ENCODE data around the gene ART3. TPM values are rescaled to one million over a fixed set of nuclear protein-coding genes. Genes with fewer than 3 reads are reported as not detected.

The ART3 gene, protein sequence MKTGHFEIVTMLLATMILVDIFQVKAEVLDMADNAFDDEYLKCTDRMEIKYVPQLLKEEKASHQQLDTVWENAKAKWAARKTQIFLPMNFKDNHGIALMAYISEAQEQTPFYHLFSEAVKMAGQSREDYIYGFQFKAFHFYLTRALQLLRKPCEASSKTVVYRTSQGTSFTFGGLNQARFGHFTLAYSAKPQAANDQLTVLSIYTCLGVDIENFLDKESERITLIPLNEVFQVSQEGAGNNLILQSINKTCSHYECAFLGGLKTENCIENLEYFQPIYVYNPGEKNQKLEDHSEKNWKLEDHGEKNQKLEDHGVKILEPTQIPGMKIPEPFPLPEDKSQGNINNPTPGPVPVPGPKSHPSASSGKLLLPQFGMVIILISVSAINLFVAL
- 1 to 10 TPM in 1 of 4 donors, not detected in 3; 2.1 TPM for total RNA-seq

DNA sequence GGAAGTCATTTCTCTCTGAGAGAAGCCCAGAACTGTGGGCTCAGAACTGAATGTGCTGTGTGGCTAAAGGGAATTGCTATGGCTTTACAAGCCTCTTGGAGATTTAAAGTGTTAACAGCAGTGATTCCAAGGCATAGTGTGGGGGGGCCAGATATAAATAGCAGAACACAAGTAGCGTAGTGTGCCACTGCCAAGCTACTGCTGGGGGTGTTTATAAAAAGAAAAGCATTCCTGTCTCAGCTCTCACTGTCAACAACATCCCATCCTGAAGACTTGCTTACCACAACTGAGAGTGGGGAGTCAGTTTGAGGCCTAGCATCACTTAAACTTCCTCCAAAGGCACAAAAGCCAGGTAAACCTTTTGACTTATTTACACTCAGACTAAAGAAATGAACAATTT is at the start of gene ART3:
Gene ART3, plus strand, starts transcription at position 242 of the 400 bp plus-strand sequence. CDS start 1,181 bp downstream, outside the sequence.
- no peak for TF ChIP-seq POLR2A (IDR thresholded peaks at IDR 0.05)
- TF ChIP-seq, protein P1, sequence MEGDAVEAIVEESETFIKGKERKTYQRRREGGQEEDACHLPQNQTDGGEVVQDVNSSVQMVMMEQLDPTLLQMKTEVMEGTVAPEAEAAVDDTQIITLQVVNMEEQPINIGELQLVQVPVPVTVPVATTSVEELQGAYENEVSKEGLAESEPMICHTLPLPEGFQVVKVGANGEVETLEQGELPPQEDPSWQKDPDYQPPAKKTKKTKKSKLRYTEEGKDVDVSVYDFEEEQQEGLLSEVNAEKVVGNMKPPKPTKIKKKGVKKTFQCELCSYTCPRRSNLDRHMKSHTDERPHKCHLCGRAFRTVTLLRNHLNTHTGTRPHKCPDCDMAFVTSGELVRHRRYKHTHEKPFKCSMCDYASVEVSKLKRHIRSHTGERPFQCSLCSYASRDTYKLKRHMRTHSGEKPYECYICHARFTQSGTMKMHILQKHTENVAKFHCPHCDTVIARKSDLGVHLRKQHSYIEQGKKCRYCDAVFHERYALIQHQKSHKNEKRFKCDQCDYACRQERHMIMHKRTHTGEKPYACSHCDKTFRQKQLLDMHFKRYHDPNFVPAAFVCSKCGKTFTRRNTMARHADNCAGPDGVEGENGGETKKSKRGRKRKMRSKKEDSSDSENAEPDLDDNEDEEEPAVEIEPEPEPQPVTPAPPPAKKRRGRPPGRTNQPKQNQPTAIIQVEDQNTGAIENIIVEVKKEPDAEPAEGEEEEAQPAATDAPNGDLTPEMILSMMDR (IDR thresholded peaks at IDR 0.05) = no peak
- Histone ChIP-seq H3K27ac (no peak within 1 kb of the TSS), H3K4me3 (replicated peaks in 1 of 3) (no peak within 1 kb of the TSS), H3K36me3 (no peaks in the 10 kb centered on the region), H3K27me3 (no peaks in the 10 kb centered on the region), H3K4me1 (no peaks in the 10 kb centered on the region), H3K9me3 (no peaks in the 10 kb centered on the region)
- no peak for DNase-seq
- WGBS, 2 donors = 74 to 77% methylated on average over 1 of the region's 1 CpG
- intact Hi-C loops (cut with DNase I) = no loop called here

DNA sequence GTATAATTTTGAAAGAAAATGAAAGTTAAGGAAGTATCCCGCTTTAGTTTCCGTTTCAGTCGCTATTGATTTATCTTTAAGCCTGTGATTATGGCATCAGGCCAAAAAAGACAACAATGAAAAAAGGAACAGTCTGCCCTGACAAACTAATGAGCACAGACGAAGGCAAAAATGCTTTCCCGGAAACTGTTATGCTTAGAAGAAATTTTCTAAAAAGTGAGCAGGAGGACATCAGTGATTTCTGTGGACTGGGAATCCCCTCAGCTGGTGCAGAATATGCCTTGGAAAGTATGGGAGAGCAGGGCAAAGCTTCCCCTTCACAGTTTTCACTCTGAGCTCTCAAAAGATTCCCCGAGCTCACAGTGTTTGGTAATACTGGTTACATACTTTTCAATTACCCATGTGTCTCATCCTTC is 46.2 kb upstream of the ART3 start:
- no peaks in the 10 kb centered on the region for H3K9me3 ChIP-seq
- no peak overlapping the region for H3K27ac ChIP-seq
- H3K27me3 ChIP-seq = no peaks in the 10 kb centered on the region
- intact Hi-C loops (cut with DNase I) = no loop called here
- H3K4me3 ChIP-seq (replicated peaks in 1 of 3) = no peak overlapping the region
- DNase-seq = no peak
- no peaks in the 10 kb centered on the region for H3K4me1 ChIP-seq
- TF ChIP-seq, protein P1 (IDR thresholded peaks at IDR 0.05) = no peak
- TF ChIP-seq POLR2A (IDR thresholded peaks at IDR 0.05) = no peak
- H3K36me3 ChIP-seq = no peaks in the 10 kb centered on the region
- WGBS, 2 donors = 42 to 59% methylated on average over 6 of the region's 6 CpGs

DNA sequence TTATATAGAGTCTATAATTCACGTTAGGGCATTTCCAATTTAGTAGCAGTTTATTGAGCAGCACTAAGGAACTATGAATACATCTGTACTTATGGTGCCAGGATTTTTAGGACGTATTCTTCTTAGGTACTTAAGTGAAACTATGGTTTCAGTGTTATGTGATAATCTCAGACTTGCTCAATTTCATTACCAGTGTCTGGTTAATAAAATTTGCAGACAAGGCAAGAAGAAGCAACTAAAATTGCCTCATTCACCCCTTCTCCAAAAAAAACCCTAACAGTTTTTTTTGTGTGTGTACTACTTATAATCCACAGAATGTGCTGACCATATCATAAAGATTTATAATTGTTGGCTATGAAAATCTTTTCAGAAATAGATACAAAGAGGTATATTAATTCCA is 45.2 kb upstream of the ART3 start:
- intact Hi-C loops (cut with DNase I) = no loop called here
- DNase-seq = no peak
- H3K4me3 ChIP-seq (replicated peaks in 1 of 3) = no peak overlapping the region
- H3K9me3 ChIP-seq = no peaks in the 10 kb centered on the region
- 67 to 73% methylated on average over 2 of the region's 2 CpGs for WGBS, 2 donors
- H3K27me3 ChIP-seq = no peaks in the 10 kb centered on the region
- H3K27ac ChIP-seq = no peak overlapping the region
- no peaks in the 10 kb centered on the region for H3K4me1 ChIP-seq
- no peaks in the 10 kb centered on the region for H3K36me3 ChIP-seq
- TF ChIP-seq, protein P1 (IDR thresholded peaks at IDR 0.05) = no peak
- no peak for TF ChIP-seq POLR2A (IDR thresholded peaks at IDR 0.05)

DNA sequence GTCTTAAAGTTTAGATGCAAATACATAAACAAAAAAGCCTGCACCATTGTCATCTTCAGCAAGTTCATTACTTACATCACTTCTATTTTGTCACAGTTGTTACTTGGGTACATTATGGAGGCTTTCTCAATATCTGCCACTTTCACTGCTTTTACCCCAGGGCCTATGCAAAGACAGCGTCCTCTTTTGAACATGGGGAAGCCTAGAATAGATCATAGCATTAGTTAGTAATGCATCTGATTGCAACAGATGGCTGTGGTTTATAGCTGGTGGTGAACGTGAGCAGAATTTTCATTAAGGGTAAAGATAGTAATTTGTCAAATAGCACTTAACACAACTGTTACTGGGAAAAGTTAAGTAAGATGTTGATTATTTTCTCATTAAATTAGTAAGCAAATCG is 39.4 kb upstream of the ART3 start:
- Histone ChIP-seq H3K36me3 (no peaks in the 10 kb centered on the region), H3K27ac (no peak overlapping the region), H3K27me3 (no peaks in the 10 kb centered on the region), H3K4me1 (no peaks in the 10 kb centered on the region), H3K9me3 (no peaks in the 10 kb centered on the region), H3K4me3 (replicated peaks in 1 of 3) (no peak overlapping the region)
- DNase-seq = no peak
- 75 to 81% methylated on average over 3 of the region's 3 CpGs for WGBS, 2 donors
- intact Hi-C loops (cut with DNase I) = no loop called here
- TF ChIP-seq, protein P1 (IDR thresholded peaks at IDR 0.05) = no peak
- no peak for TF ChIP-seq POLR2A (IDR thresholded peaks at IDR 0.05)

DNA sequence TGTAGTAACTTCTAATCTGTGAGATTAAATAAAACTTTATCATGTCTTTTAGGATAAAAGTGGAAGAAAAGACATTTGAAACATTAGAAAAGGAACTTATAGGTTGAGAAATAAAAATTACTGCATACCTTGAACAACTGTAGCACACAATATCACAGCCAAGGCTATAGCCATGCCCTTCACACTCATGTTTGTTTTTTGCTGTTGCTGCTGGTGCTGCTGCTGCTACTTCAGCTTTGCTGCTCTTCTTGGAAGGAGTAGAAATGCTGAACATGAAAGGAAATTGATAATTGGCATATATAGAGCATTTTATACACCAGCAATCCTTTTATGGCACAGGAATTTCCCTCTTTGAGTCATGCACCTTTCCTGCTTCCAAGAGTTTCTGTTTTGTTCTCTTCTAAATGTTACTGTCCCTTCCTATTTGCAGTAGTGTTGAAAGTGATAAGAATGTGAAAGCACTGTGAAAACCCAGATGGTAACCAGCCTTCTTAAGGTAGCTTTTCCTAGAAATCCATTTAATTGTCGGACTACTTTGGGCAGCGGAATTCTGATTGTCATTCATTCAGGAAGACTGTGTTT is 38.6 kb upstream of the ART3 start, which contains the start of gene CXCL11:
Gene CXCL11, minus strand, starts transcription at position 272 of the 582 bp plus-strand sequence. Its CDS starts 83 bp downstream, at position 189.
- no peaks in the 10 kb centered on the region for H3K4me1 ChIP-seq
- WGBS, 2 donors = 82 to 83% methylated on average over 2 of the region's 2 CpGs
- TF ChIP-seq POLR2A (IDR thresholded peaks at IDR 0.05) = no peak
- TF ChIP-seq, protein P1 (IDR thresholded peaks at IDR 0.05) = no peak
- DNase-seq = no peak
- no peak within 1 kb of the TSS for H3K4me3 ChIP-seq (replicated peaks in 1 of 3)
- no peaks in the 10 kb centered on the region for H3K27me3 ChIP-seq
- H3K36me3 ChIP-seq = no peaks in the 10 kb centered on the region
- H3K27ac ChIP-seq = no peak within 1 kb of the TSS
- intact Hi-C loops (cut with DNase I) = no loop called here
- H3K9me3 ChIP-seq = no peaks in the 10 kb centered on the region

Data from thyroid gland (tissue), 4 donors.